Measurements from ENCODE around the gene CCDC148.

Gene CCDC148

DNA sequence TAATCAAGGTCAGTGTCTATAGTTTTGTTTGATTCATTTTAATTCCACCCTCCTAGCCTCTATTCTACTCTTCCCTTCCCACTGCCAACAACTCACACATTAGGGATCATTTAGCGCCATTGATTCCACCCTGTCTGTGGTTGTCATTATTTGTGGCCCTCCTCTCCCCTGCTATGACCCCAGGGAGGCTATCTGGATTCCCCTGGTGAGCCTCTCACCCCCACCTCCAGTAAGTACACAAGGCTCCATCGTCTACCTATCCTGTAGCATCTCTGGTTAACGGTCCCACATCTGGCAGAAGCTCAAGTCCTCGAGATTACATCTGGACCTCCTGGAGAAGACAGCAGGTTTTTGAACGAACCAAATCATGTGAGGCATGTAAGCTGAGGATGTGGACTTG is 327.5 kb downstream of the CCDC148 start:
- no peak overlapping the region for H3K27ac ChIP-seq (replicated peaks)
- H3K4me3 ChIP-seq (replicated peaks; ENCODE audit: insufficient read depth, low read length) = no peak overlapping the region
- DNase-seq (ENCODE audit: low read depth in 1 of 2, low spot score in 1 of 2) = no peak
- no peaks in the 10 kb centered on the region for H3K27me3 ChIP-seq (ENCODE audit: insufficient read depth, poor library complexity, severe bottlenecking)
- no peak for TF ChIP-seq SPI1 (IDR thresholded peaks at IDR 0.05; ENCODE audit: borderline replicate concordance, low read depth)
- TF ChIP-seq POLR2AphosphoS5 (IDR thresholded peaks at IDR 0.05; ENCODE audit: low read depth) = no peak
- TF ChIP-seq, protein P1, sequence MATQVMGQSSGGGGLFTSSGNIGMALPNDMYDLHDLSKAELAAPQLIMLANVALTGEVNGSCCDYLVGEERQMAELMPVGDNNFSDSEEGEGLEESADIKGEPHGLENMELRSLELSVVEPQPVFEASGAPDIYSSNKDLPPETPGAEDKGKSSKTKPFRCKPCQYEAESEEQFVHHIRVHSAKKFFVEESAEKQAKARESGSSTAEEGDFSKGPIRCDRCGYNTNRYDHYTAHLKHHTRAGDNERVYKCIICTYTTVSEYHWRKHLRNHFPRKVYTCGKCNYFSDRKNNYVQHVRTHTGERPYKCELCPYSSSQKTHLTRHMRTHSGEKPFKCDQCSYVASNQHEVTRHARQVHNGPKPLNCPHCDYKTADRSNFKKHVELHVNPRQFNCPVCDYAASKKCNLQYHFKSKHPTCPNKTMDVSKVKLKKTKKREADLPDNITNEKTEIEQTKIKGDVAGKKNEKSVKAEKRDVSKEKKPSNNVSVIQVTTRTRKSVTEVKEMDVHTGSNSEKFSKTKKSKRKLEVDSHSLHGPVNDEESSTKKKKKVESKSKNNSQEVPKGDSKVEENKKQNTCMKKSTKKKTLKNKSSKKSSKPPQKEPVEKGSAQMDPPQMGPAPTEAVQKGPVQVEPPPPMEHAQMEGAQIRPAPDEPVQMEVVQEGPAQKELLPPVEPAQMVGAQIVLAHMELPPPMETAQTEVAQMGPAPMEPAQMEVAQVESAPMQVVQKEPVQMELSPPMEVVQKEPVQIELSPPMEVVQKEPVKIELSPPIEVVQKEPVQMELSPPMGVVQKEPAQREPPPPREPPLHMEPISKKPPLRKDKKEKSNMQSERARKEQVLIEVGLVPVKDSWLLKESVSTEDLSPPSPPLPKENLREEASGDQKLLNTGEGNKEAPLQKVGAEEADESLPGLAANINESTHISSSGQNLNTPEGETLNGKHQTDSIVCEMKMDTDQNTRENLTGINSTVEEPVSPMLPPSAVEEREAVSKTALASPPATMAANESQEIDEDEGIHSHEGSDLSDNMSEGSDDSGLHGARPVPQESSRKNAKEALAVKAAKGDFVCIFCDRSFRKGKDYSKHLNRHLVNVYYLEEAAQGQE (IDR thresholded peaks at IDR 0.05; ENCODE audit: insufficient replicate concordance, low read depth) = no peak
- TF ChIP-seq, protein P2, sequence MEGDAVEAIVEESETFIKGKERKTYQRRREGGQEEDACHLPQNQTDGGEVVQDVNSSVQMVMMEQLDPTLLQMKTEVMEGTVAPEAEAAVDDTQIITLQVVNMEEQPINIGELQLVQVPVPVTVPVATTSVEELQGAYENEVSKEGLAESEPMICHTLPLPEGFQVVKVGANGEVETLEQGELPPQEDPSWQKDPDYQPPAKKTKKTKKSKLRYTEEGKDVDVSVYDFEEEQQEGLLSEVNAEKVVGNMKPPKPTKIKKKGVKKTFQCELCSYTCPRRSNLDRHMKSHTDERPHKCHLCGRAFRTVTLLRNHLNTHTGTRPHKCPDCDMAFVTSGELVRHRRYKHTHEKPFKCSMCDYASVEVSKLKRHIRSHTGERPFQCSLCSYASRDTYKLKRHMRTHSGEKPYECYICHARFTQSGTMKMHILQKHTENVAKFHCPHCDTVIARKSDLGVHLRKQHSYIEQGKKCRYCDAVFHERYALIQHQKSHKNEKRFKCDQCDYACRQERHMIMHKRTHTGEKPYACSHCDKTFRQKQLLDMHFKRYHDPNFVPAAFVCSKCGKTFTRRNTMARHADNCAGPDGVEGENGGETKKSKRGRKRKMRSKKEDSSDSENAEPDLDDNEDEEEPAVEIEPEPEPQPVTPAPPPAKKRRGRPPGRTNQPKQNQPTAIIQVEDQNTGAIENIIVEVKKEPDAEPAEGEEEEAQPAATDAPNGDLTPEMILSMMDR (IDR thresholded peaks at IDR 0.05; ENCODE audit: insufficient read depth, low read length) = no peak
- TF ChIP-seq GABPA (IDR thresholded peaks at IDR 0.05; ENCODE audit: low read depth) = no peak

DNA sequence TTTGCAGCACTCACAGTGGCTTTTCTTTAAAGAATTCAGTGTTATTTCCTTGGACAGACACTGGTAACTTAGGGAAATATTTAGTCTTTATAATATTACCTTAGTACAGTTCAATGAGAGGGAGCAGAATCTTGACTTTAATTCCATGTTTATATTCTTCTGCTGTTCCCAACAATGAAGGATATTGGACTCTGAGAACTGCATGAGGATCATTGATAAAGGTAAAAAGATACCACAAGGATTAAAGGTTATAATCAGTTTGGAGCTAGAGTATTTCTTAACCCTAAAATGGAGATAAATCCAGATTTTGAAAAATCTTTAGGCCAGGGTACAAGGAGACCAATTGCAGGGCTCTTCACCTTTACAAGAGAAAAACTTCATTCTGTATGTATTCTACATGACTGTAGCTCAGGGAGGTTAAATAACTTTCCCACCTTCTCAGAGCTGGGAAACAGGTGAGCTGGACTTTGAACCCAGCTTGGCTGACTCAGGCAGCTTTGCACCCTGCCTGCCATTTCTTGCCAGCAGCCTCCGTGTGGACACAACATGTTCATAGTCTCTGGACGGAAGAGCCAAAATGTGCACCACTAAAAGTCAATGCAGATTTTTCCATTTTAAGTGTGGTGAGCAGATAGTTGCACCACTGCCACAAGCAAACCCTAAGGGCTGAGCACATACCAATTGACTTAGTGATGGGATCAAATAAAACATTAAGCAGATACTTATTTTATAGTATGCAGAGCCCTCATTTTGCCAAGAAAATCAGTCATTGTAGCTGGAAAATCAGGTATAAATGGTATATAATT is 328.2 kb downstream of the CCDC148 start:
- TF ChIP-seq SPI1 (IDR thresholded peaks at IDR 0.05; ENCODE audit: borderline replicate concordance, low read depth) = no peak
- TF ChIP-seq POLR2AphosphoS5 (IDR thresholded peaks at IDR 0.05; ENCODE audit: low read depth) = no peak
- TF ChIP-seq, protein P2 (IDR thresholded peaks at IDR 0.05; ENCODE audit: insufficient read depth, low read length) = no peak
- TF ChIP-seq, protein P1 (IDR thresholded peaks at IDR 0.05; ENCODE audit: insufficient replicate concordance, low read depth) = no peak
- TF ChIP-seq GABPA (IDR thresholded peaks at IDR 0.05; ENCODE audit: low read depth) = no peak
- H3K27me3 ChIP-seq (ENCODE audit: insufficient read depth, poor library complexity, severe bottlenecking) = no peaks in the 10 kb centered on the region
- no peak overlapping the region for H3K4me3 ChIP-seq (replicated peaks; ENCODE audit: insufficient read depth, low read length)
- H3K27ac ChIP-seq (replicated peaks) = no peak overlapping the region
- DNase-seq (ENCODE audit: low read depth in 1 of 2, low spot score in 1 of 2) = no peak

DNA sequence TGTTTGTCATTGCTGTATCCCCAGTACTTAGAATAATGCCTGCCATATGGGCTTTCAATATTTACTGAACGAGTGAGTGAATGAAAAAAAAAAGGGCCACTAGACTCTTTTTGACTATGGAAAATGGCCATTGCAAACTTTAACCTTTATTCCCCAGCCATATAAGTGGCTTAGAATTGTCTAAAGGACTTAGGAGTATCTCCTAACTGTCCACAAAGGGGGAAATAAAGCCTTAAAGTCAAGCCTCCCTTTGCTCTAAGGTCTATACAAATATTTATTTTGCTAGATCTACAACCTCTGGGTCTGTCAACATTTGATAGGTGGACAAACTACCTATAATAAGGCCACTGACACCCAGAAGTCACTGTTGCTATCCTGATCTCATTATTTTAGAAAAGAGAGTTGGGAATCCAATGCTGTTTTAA is 329.2 kb downstream of the CCDC148 start:
- Histone ChIP-seq H3K4me3 (replicated peaks; ENCODE audit: insufficient read depth, low read length) (no peak overlapping the region), H3K27me3 (ENCODE audit: insufficient read depth, poor library complexity, severe bottlenecking) (no peaks in the 10 kb centered on the region), H3K27ac (replicated peaks) (no peak overlapping the region)
- DNase-seq (ENCODE audit: low read depth in 1 of 2, low spot score in 1 of 2) = no peak
- TF ChIP-seq, protein P1 (IDR thresholded peaks at IDR 0.05; ENCODE audit: insufficient replicate concordance, low read depth) = no peak
- TF ChIP-seq, protein P2 (IDR thresholded peaks at IDR 0.05; ENCODE audit: insufficient read depth, low read length) = no peak
- TF ChIP-seq POLR2AphosphoS5 (IDR thresholded peaks at IDR 0.05; ENCODE audit: low read depth) = no peak
- no peak for TF ChIP-seq SPI1 (IDR thresholded peaks at IDR 0.05; ENCODE audit: borderline replicate concordance, low read depth)
- TF ChIP-seq GABPA (IDR thresholded peaks at IDR 0.05; ENCODE audit: low read depth) = no peak

All from HL-60 (cell line).